ENCODE results near the gene AGPAT4.

GRCh38 chr6:161143663-161144430 lies 130.0 kb downstream of the AGPAT4 start:
- TF ChIP-seq POLR2A (IDR thresholded peaks at IDR 0.05; ENCODE audit: borderline replicate concordance, extremely low read depth, insufficient read depth, insufficient read length): no peak
- TF ChIP-seq EZH2 (IDR thresholded peaks at IDR 0.05): no peak
- TF ChIP-seq SRF (IDR thresholded peaks at IDR 0.05; ENCODE audit: low read depth): no peak
- TF ChIP-seq CTCF (IDR thresholded peaks at IDR 0.05 in 2 of 3, conservative IDR thresholded peaks at IDR 0.05 in 1 of 3; ENCODE audit: borderline replicate concordance in 1 of 3, insufficient read depth in 1 of 3, low read depth in 2 of 3, low read length in 2 of 3): no peak
- TF ChIP-seq POLR2AphosphoS5 (IDR thresholded peaks at IDR 0.05; ENCODE audit: low read depth, low read length): no peak

Data from HCT116 (cell line).